ENCODE results near the gene APBB1IP. TPM values are rescaled to one million over a fixed set of nuclear protein-coding genes. Genes with fewer than 3 reads are reported as not detected.

APBB1IP gene
- total and polyA plus RNA-seq, 2 of the 8 experiments (the other 6 are each of a cell fraction or from before 2014, with no cell fraction given) = 0.05 TPM; not detected in 1

GRCh38 chr10:26506736-26507135, 68.6 kb downstream of the APBB1IP start:
- DNase-seq (ENCODE audit: low read depth in 1 of 2, low spot score in 2 of 2) = no peak
- no peak overlapping the region for H4K91ac ChIP-seq (replicated peaks; ENCODE audit: insufficient read length, low read length)
- no peak overlapping the region for H2BK20ac ChIP-seq (ENCODE audit: low read length)
- H3K9me3 ChIP-seq (ENCODE audit: insufficient read depth in 2 of 2, low read depth in 1 of 2, low read length in 1 of 2) = no peaks in the 10 kb centered on the region
- H4K5ac ChIP-seq (ENCODE audit: insufficient read length, low read depth, low read length) = no peak overlapping the region
- H3K18ac ChIP-seq (ENCODE audit: extremely low read depth, low read length) = no peak overlapping the region
- no peak overlapping the region for H2AK5ac ChIP-seq (ENCODE audit: low read depth, low read length)
- no peaks in the 10 kb centered on the region for H3K79me2 ChIP-seq (ENCODE audit: control insufficient read depth in 1 of 2, insufficient read depth in 2 of 2, low read length in 2 of 2)
- no peak overlapping the region for H3K9ac ChIP-seq (replicated peaks in 1 of 4; ENCODE audit: extremely low read depth in 1 of 4, low read depth in 3 of 4, low read length in 3 of 4)
- 74% methylated on average over 3 of the region's 3 CpGs; no CpG with 5 or more reads in 1 of the 2 experiments for WGBS, 2 experiments (ENCODE audit: extremely low coverage in 1 of 2, insufficient coverage in 1 of 2, insufficient read length in 1 of 2, insufficient replicate concordance in 2 of 2, low coverage in 1 of 2, low lambda C conversion rate in 2 of 2, missing lambda C conversion rate in 1 of 2)
- ChIA-PET POLR2A (ENCODE audit: partially characterized antibody) (no interaction called here), CTCF (ENCODE audit: partially characterized antibody) (interaction anchor here (0.7 to 1.5 kb wide), 6 partner anchors 10 to 172 kb away, joined by 3 read pairs; no protein-coding TSS in a partner anchor)
- H3K4ac ChIP-seq (replicated peaks; ENCODE audit: insufficient read length, low read depth, low read length) = no peak overlapping the region
- H4K8ac ChIP-seq (ENCODE audit: extremely low read depth, insufficient read depth, low read length) = no peak overlapping the region
- no peak overlapping the region for H2BK5ac ChIP-seq (ENCODE audit: low read depth, low read length)
- H3K4me1 ChIP-seq (replicated peaks in 1 of 4; ENCODE audit: control insufficient read depth in 3 of 4, insufficient read depth in 4 of 4, low read length in 3 of 4) = no peaks in the 10 kb centered on the region
- no peak overlapping the region for H2AFZ ChIP-seq (ENCODE audit: low read length)
- H2BK12ac ChIP-seq (ENCODE audit: low read depth, low read length) = no peak overlapping the region
- H3K14ac ChIP-seq (ENCODE audit: insufficient read length) = no peak overlapping the region
- H2BK15ac ChIP-seq (ENCODE audit: low read length) = no peak overlapping the region
- H3K56ac ChIP-seq (replicated peaks; ENCODE audit: insufficient read length, low read depth, low read length) = no peak overlapping the region
- no peaks in the 10 kb centered on the region for H4K20me1 ChIP-seq (replicated peaks in 1 of 2; ENCODE audit: control insufficient read depth in 1 of 2, insufficient read depth in 2 of 2, low read length in 2 of 2)
- H3K79me1 ChIP-seq (ENCODE audit: low read depth, low read length) = no peaks in the 10 kb centered on the region
- no peak for FAIRE-seq
- H3K36me3 ChIP-seq (ENCODE audit: control insufficient read depth in 2 of 4, insufficient read depth in 4 of 4, low read length in 3 of 4) = no peaks in the 10 kb centered on the region
- H3K23ac ChIP-seq (ENCODE audit: insufficient read length) = no peak overlapping the region
- H3K27me3 ChIP-seq (replicated peaks in 1 of 4; ENCODE audit: control insufficient read depth in 3 of 4, extremely low read depth in 1 of 4, insufficient read depth in 3 of 4, low read length in 3 of 4) = no peaks in the 10 kb centered on the region
- no peak overlapping the region for H3K27ac ChIP-seq (ENCODE audit: low read depth, low read length)
- H3K4me3 ChIP-seq (ENCODE audit: extremely low read depth in 1 of 4, insufficient read depth in 2 of 4, low read depth in 3 of 4, low read length in 4 of 4) = no peak overlapping the region
- H2BK120ac ChIP-seq (replicated peaks; ENCODE audit: low read depth, low read length) = no peak overlapping the region
- TF ChIP-seq EZH2 (IDR thresholded peaks at IDR 0.05; ENCODE audit: low read depth, low read length, severe bottlenecking) = no peak
- no peak overlapping the region for H3K4me2 ChIP-seq (ENCODE audit: insufficient read depth in 1 of 2, low read depth in 2 of 2, low read length in 2 of 2)
- H3K23me2 ChIP-seq (ENCODE audit: low read depth, low read length) = no peaks in the 10 kb centered on the region

Measured in H1 (cell line).